Cardiac fibroblast (primary cell): ENCODE measurements around the gene ENO3.

Experiments
- DNase-seq, 2 donors: peaks; one replicate each; pipeline versions ENCODE4 v3.0.0 to v3.0.0-alpha.2; 2010; ENCODE audit warnings: low read depth in 2 of 2
- H3K4me3 ChIP-seq, 2 donors: replicated peaks in 1 of 2; 1 replicate in 1 of 2; 2 replicates in 1 of 2; pipeline ENCODE4 v1.5.1; 2011; ENCODE audit warnings: low read depth in 2 of 2, low read length in 2 of 2, mild to moderate bottlenecking in 2 of 2, moderate library complexity in 1 of 2
- CTCF ChIP-seq: IDR thresholded peaks from one replicate; pipeline ENCODE4 v1.5.1; 2011; ENCODE audit warnings: low read depth, mild to moderate bottlenecking, low read length, inconsistent platforms

The ENO3 gene

GRCh38 chr17:4937553-4937952, 13.4 kb upstream of the ENO3 start:
- H3K4me3 ChIP-seq, result no peak overlapping the region
- TF ChIP-seq CTCF, result no peak
- no peak for DNase-seq

DNA sequence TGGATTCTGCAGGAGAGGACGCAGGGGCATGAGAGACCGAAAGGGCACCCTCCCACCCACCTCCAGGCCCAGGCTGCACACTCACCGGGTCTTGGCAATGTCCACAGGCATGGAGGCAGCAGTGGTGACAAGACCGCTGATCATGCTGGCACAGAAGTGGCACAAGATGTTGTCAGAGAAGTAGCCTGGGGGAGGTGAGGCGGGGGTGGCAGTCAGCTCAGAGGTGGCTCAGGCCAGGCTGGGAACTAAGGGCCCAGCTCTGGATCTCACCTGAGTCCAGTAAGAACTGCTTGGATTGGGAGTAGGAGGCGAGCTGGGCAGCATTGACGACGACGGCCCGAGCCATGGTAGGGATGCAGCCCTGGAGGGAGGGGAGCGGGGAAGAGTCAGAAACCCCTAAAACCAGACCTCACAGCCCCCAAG, 12.8 kb upstream of the ENO3 start:
- DNase-seq, result no peak
- no peak overlapping the region for H3K4me3 ChIP-seq
- no peak for TF ChIP-seq CTCF

- TF ChIP-seq CTCF, result no peak
- peak overlapping the region; percentile 87 to 97 for H3K4me3 ChIP-seq
- peak in 1 of 2 donors; percentile 30 for DNase-seq
Observed at GRCh38 chr17:4938688-4939545, 12.0 kb upstream of the ENO3 start.

- TF ChIP-seq CTCF, result no peak
- no peak for DNase-seq
- peak overlapping the region; percentile 87 to 97 for H3K4me3 ChIP-seq
Observed at GRCh38 chr17:4939546-4939795, 11.4 kb upstream of the ENO3 start.

- no peak for TF ChIP-seq CTCF
- DNase-seq, result peak; percentile 100
- peak within 1 kb of the TSS; percentile 87 to 97 for H3K4me3 ChIP-seq
Observed at GRCh38 chr17:4939796-4940554, 10.9 kb upstream of the ENO3 start, which contains the start of the genes RNF167 and SLC25A11. TSS of gene RNF167 (plus strand) at chr17:4940268. CDS start at chr17:4940910, 642 bp downstream. TSS of gene SLC25A11 (minus strand) at chr17:4940046. CDS start at chr17:4939910, 136 bp downstream.

- H3K4me3 ChIP-seq, result peak overlapping the region; percentile 87 to 97
- TF ChIP-seq CTCF, result no peak
- no peak for DNase-seq
Observed at GRCh38 chr17:4940555-4941318, 10.2 kb upstream of the ENO3 start.
